Metanephros (tissue), 1 donor: Measurements from ENCODE around the gene CCDC191. TPM values are rescaled to one million over a fixed set of nuclear protein-coding genes. Genes with fewer than 3 reads are reported as not detected.

ENCODE experiments used
- total RNA-seq: library from RNA; depleted of rRNA; stranded (reverse); fragments of >200 nt; gene quantifications from one replicate; pipeline ENCODE4 v1.2.3, GENCODE V29; 2014

The CCDC191 gene
- 7.1 TPM for total RNA-seq

DNA sequence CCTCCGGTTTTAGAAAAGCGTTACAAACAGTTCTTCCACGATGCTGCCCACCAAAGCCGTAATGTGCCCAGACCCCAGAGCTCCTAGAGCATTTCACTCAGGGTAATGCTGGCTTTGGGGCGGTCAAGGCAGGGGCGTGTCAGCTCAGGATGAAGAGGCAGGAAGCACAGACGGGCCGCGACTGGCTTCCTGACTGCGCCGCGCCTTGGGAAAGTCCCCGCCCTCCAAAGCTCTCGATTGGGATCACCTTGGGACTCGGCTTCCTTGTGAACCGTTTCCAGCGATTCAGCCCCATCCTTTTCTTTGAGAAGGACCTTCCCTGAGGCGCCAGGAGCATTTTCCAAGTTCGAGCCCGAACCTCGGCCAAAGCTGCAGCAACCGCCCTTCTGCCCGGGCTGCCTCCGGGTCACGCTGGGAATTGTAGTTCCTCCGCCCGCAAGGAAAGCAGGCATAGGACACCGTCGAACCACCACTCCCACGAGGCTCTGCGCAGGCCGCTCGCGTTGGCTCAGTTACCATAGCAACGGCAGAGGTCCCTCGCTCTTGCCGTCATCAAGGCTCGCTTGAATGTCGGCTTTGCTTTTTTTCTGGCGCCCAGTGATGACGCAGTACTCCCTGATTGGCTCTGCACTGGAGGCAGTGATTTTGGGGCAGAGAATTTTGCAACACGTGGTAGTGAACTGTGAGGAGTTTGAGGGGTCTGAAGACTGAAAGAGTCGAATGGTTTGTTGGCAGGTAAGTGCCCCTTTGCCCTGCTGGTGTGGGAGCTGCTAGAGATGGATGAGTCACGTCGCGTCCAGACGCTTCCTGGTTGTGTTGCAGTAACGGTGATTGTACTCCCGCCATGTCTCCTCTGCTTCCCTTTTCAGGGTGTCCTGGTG is at the start of gene CCDC191, which contains the start of gene QTRT2:
CCDC191 (minus strand) TSS at position 397 of the 881 bp plus-strand sequence; CDS start at position 337, 60 bp downstream.
QTRT2 (plus strand) TSS at position 608 of the 881 bp plus-strand sequence. CDS start 8,521 bp downstream, outside the sequence.

GRCh38 chr3:113947372-113948014 is 108.8 kb downstream of the CCDC191 start, which contains the start of gene ZDHHC23:
Gene ZDHHC23, plus strand, starts transcription at chr3:113948013. Its CDS starts 790 bp downstream, at chr3:113948803.

Other genes starting within 250 kb of the CCDC191 start
- 29.0 TPM for gene GRAMD1C, start 217.7 kb downstream of the CCDC191 start, total RNA-seq
- gene ZDHHC23, start 108.5 kb downstream of the CCDC191 start, total RNA-seq, result 10.6 TPM
- gene QTRT2, start 211 bp upstream of the CCDC191 start, total RNA-seq, result 29.0 TPM
- gene DRD3, start 122.5 kb upstream of the CCDC191 start, total RNA-seq, result not detected
- 0.06 TPM for gene ZNF80, start 181.1 kb upstream of the CCDC191 start, total RNA-seq
- 1.5 TPM for gene TIGIT, start 237.5 kb upstream of the CCDC191 start, total RNA-seq